Stomach (tissue), 4 donors: ENCODE results near the gene MGAT4A.

Experiments
- CTCF ChIP-seq, 7 experiments: fragments of 450-650 bp in 4 of 7; fragments of 200-600 bp in 3 of 7; sonication (generic) in 3 of 7; IDR thresholded peaks; one replicate each; pipeline ENCODE4 v1.5.1; 2016 to 2019; ENCODE audit warnings: antibody characterized with exemption in 7 of 7, control low read depth in 2 of 7, mild to moderate bottlenecking in 1 of 7
- EP300 ChIP-seq: sonication (generic); formaldehyde crosslinking; IDR thresholded peaks from one replicate; pipeline ENCODE4 v1.6.1; 2017; ENCODE audit warnings: antibody characterized with exemption
- POLR2A ChIP-seq, 4 donors: fragments of 450-650 bp; IDR thresholded peaks; one replicate each; pipeline ENCODE4 v1.6.1; 2016; ENCODE audit warnings: antibody characterized with exemption in 4 of 4, control low read depth in 2 of 4, mild to moderate bottlenecking in 1 of 4, moderate library complexity in 1 of 4
- POLR2AphosphoS5 ChIP-seq, 3 donors: sonication (generic); formaldehyde crosslinking; IDR thresholded peaks; one replicate each; pipeline ENCODE4 v1.6.1; 2016; ENCODE audit warnings: antibody characterized with exemption in 3 of 3

- TF ChIP-seq CTCF (IDR thresholded peaks at IDR 0.05) (no peak), POLR2AphosphoS5 (IDR thresholded peaks at IDR 0.05) (no peak), POLR2A (IDR thresholded peaks at IDR 0.05) (no peak), EP300 (no peak)
Observed at GRCh38 chr2:98726205-98726604, 4.7 kb downstream of the MGAT4A start.
